WERI-Rb-1 (cell line): ENCODE measurements around the gene ROR2.

Source experiments
- DNase-seq: peaks from one replicate; pipeline ENCODE4 v3.0.0-alpha.2; 2020
- H3K27ac ChIP-seq: fragments of 250-450 bp; sonication (Bioruptor Pico); 2 replicates; pipeline ENCODE4 v1.5.1; 2020; ENCODE audit warnings: mild to moderate bottlenecking, moderate library complexity
- H3K27me3 ChIP-seq: fragments of 250-450 bp; sonication (Bioruptor Pico); 2 replicates; pipeline ENCODE4 v1.5.1; 2021; ENCODE audit warnings: mild to moderate bottlenecking, low read depth, moderate library complexity; ENCODE audit not compliant: insufficient read depth, severe bottlenecking
- H3K36me3 ChIP-seq: fragments of 250-450 bp; sonication (Bioruptor Pico); 2 replicates; pipeline ENCODE4 v1.5.1; 2020; ENCODE audit warnings: mild to moderate bottlenecking, moderate library complexity
- H3K4me3 ChIP-seq: 2 replicates; pipeline ENCODE4 v1.5.1; 2011; ENCODE audit warnings: low read depth, mild to moderate bottlenecking, control low read depth, low read length
- H3K9me3 ChIP-seq: fragments of 250-450 bp; sonication (Bioruptor Pico); 2 replicates; pipeline ENCODE4 v1.5.1; 2021; ENCODE audit warnings: mild to moderate bottlenecking, moderate library complexity; ENCODE audit not compliant: severe bottlenecking
- CTCF ChIP-seq: IDR thresholded peaks from 2 replicates; pipeline ENCODE4 v1.5.1; 2011; ENCODE audit warnings: low read depth, mild to moderate bottlenecking, control low read depth, inconsistent platforms, low read length

ROR2 gene

GRCh38 chr9:91882627-91883026 is 67.4 kb downstream of the ROR2 start:
- peak; percentile 84 for DNase-seq
- no peaks in the 10 kb centered on the region for H3K27me3 ChIP-seq
- no peaks in the 10 kb centered on the region for H3K9me3 ChIP-seq
- H3K27ac ChIP-seq: peak overlapping the region; percentile 45
- H3K36me3 ChIP-seq: no peaks in the 10 kb centered on the region; the same call in 1 of the 2 replicates
- TF ChIP-seq CTCF: peak; percentile 47; the same call in 1 of the 2 replicates
- no peak overlapping the region for H3K4me3 ChIP-seq

- no peaks in the 10 kb centered on the region for H3K27me3 ChIP-seq
- peaks cover 3% of the 10 kb centered on the region for H3K36me3 ChIP-seq
- no peaks in the 10 kb centered on the region for H3K9me3 ChIP-seq
- peak overlapping the region; percentile 21; the same call in 1 of the 2 replicates for H3K27ac ChIP-seq
- no peak for TF ChIP-seq CTCF
- no peak overlapping the region for H3K4me3 ChIP-seq
- no peak for DNase-seq
These were observed 69.6 kb downstream of the ROR2 start for GRCh38 chr9:91880378-91880972.

GRCh38 chr9:91879231-91879630 is 70.8 kb downstream of the ROR2 start:
- no peak for TF ChIP-seq CTCF
- DNase-seq: no peak
- Histone ChIP-seq H3K4me3 (no peak overlapping the region), H3K9me3 (no peaks in the 10 kb centered on the region), H3K27me3 (no peaks in the 10 kb centered on the region), H3K27ac (no peak overlapping the region), H3K36me3 (peaks cover 3% of the 10 kb centered on the region)

DNA sequence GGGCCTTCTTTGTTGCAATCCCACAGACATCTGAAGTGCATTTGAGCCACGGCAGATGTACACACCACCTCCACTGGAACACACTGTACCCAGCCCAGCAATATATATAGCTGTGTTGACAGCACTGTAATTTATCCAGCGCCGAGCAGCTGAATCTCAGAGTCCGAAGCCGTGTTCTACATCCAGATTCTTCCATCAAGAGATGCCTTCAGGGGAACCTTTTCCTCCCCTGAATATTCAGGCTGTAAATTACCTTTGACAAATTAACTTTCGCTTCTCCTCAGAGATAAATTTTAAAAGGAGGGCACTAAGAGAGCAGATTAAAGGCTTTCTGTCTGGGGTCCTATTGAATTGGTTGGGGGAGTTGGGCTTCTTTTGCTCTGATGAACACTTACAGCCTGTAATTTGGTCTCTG is 76.4 kb downstream of the ROR2 start:
- DNase-seq: no peak
- no peaks in the 10 kb centered on the region for H3K27me3 ChIP-seq
- peaks cover 8% of the 10 kb centered on the region for H3K36me3 ChIP-seq
- no peak for TF ChIP-seq CTCF
- 0 out of 2 replicates have a peak overlapping the region, but pooled peaks have one; percentile 9 for H3K27ac ChIP-seq
- H3K9me3 ChIP-seq: no peaks in the 10 kb centered on the region
- no peak overlapping the region for H3K4me3 ChIP-seq

DNA sequence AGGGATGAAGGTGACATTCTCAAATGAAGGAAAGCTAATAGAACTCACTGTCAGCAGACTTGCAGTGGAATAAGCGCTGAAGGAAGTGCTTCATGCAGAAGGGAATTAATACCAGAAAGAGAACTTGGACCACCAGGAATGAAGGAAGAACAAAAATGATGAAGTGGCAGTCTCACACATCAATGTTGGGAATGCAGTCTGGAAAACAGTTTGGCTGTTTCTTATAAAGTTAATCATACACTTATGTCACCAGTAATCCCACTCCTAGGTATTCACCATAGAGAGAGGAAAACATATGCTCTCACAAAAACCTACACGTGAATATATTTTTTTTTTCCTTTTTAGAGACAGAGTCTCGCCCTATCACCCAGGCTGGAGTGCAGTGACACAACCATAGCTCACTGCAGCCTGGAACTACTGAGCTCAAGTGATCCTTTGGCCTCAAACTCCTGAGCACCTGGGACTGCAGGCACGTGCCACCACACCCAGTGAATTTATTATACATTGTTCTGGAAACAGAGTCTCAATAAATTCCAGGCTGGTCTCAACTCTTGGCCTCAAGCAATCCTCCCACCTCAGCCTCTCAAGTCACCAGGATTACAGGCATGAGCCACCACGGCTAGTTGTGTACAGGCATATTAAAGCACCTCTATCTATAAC is 81.2 kb downstream of the ROR2 start:
- no peak overlapping the region for H3K27ac ChIP-seq

More for the DNA sequence above, 81.2 kb downstream of the ROR2 start:
- no peaks in the 10 kb centered on the region for H3K9me3 ChIP-seq
- peaks cover 5% of the 10 kb centered on the region; the same call in 1 of the 2 replicates for H3K36me3 ChIP-seq
- DNase-seq: no peak
- H3K27me3 ChIP-seq: no peaks in the 10 kb centered on the region
- no peak overlapping the region for H3K4me3 ChIP-seq
- no peak for TF ChIP-seq CTCF
